IPS-20b (cell line): Measurements from ENCODE around the gene SENP6.
"Not testable (repeated sequence)": the region's sequence is repeated elsewhere in the genome, so short reads cannot be mapped to it uniquely, and the experiment has no call there.

Experiments
- H3K27ac ChIP-seq: one replicate; pipeline ENCODE4 v1.5.1; 2013; ENCODE audit warnings: low read length
- H3K27me3 ChIP-seq: 2 replicates; pipeline ENCODE4 v1.6.1; 2013; ENCODE audit warnings: mild to moderate bottlenecking, low read length, inconsistent platforms; ENCODE audit not compliant: insufficient read depth
- H3K36me3 ChIP-seq: 2 replicates; pipeline ENCODE4 v1.6.1; 2013; ENCODE audit warnings: low read depth, mild to moderate bottlenecking, inconsistent platforms, low read length, moderate library complexity; ENCODE audit not compliant: insufficient read depth
- H3K4me1 ChIP-seq: 2 replicates; pipeline ENCODE4 v1.6.1; 2013; ENCODE audit warnings: mild to moderate bottlenecking, control low read depth, inconsistent platforms, low read length, moderate library complexity; ENCODE audit not compliant: insufficient read depth
- H3K4me3 ChIP-seq: 2 replicates; pipeline ENCODE4 v1.5.1; 2013; ENCODE audit warnings: mild to moderate bottlenecking, low read length, inconsistent platforms
- H3K9ac ChIP-seq: 2 replicates; pipeline ENCODE4 v1.6.1; 2013; ENCODE audit warnings: low read depth, mild to moderate bottlenecking, inconsistent platforms, low read length, moderate library complexity
- H3K9me3 ChIP-seq: 2 replicates; pipeline ENCODE4 v1.6.1; 2013; ENCODE audit warnings: mild to moderate bottlenecking, low read depth, low read length, inconsistent platforms; ENCODE audit not compliant: insufficient read depth

The SENP6 gene

GRCh38 chr6:75727206-75727605 is 125.5 kb downstream of the SENP6 start:
- no peaks in the 10 kb centered on the region for H3K36me3 ChIP-seq
- H3K4me1 ChIP-seq: no peaks in the 10 kb centered on the region
- no peaks in the 10 kb centered on the region for H3K27me3 ChIP-seq
- no peak overlapping the region for H3K27ac ChIP-seq
- no peak overlapping the region for H3K4me3 ChIP-seq
- no peaks in the 10 kb centered on the region for H3K9me3 ChIP-seq
- H3K9ac ChIP-seq: no peak overlapping the region

- H3K27ac ChIP-seq, H3K27me3 ChIP-seq, H3K4me1 ChIP-seq, H3K9ac ChIP-seq, H3K4me3 ChIP-seq, H3K9me3 ChIP-seq, H3K36me3 ChIP-seq: not testable (repeated sequence)
These were observed 129.3 kb downstream of the SENP6 start for GRCh38 chr6:75731029-75731428.

- Histone ChIP-seq H3K27me3 (no peaks in the 10 kb centered on the region), H3K4me1 (no peaks in the 10 kb centered on the region), H3K27ac (no peak overlapping the region), H3K4me3 (no peak overlapping the region), H3K9ac (no peak overlapping the region), H3K9me3 (no peaks in the 10 kb centered on the region), H3K36me3 (no peaks in the 10 kb centered on the region)
These were observed 134.0 kb downstream of the SENP6 start for GRCh38 chr6:75735491-75736186.

- peaks cover 5% of the 10 kb centered on the region; the same call in 1 of the 2 replicates for H3K4me1 ChIP-seq
- H3K9me3 ChIP-seq: no peaks in the 10 kb centered on the region
- no peak overlapping the region for H3K9ac ChIP-seq
- H3K4me3 ChIP-seq: no peak overlapping the region
- peaks cover 17% of the 10 kb centered on the region; the same call in 1 of the 2 replicates for H3K27me3 ChIP-seq
- no peaks in the 10 kb centered on the region for H3K36me3 ChIP-seq
- H3K27ac ChIP-seq: no peak overlapping the region
These were observed 142.3 kb downstream of the SENP6 start for GRCh38 chr6:75743971-75744370.

GRCh38 chr6:75745404-75745803 is 143.7 kb downstream of the SENP6 start:
- peaks cover 27% of the 10 kb centered on the region; the same call in 1 of the 2 replicates for H3K27me3 ChIP-seq
- H3K27ac ChIP-seq: no peak overlapping the region
- no peaks in the 10 kb centered on the region for H3K36me3 ChIP-seq
- no peak overlapping the region for H3K9ac ChIP-seq
- no peaks in the 10 kb centered on the region for H3K9me3 ChIP-seq
- peaks cover 5% of the 10 kb centered on the region; the same call in 1 of the 2 replicates for H3K4me1 ChIP-seq
- H3K4me3 ChIP-seq: no peak overlapping the region

- Histone ChIP-seq H3K4me1 (peaks cover 5% of the 10 kb centered on the region; the same call in 1 of the 2 replicates), H3K9me3 (no peaks in the 10 kb centered on the region), H3K36me3 (no peaks in the 10 kb centered on the region), H3K9ac (no peak overlapping the region), H3K4me3 (no peak overlapping the region), H3K27ac (no peak overlapping the region), H3K27me3 (peaks cover 27% of the 10 kb centered on the region; the same call in 1 of the 2 replicates)
These were observed 144.5 kb downstream of the SENP6 start for GRCh38 chr6:75746221-75746620.

GRCh38 chr6:75747152-75747992 is 145.7 kb downstream of the SENP6 start:
- H3K4me1 ChIP-seq: peaks cover 5% of the 10 kb centered on the region; the same call in 1 of the 2 replicates
- H3K4me3 ChIP-seq: peak overlapping the region; percentile 71; the same call in 1 of the 2 replicates
- H3K9ac ChIP-seq: no peak overlapping the region

GRCh38 chr6:75748003-75748742 is 146.5 kb downstream of the SENP6 start:
- Histone ChIP-seq H3K9me3 (no peaks in the 10 kb centered on the region), H3K4me3 (peak overlapping the region; percentile 71), H3K4me1 (peaks cover 5% of the 10 kb centered on the region; the same call in 1 of the 2 replicates), H3K27ac (no peak overlapping the region), H3K27me3 (peaks cover 27% of the 10 kb centered on the region; the same call in 1 of the 2 replicates), H3K36me3 (no peaks in the 10 kb centered on the region), H3K9ac (peak overlapping the region; percentile 81)

More at GRCh38 chr6:75747152-75747992, 145.7 kb downstream of the SENP6 start:
- Histone ChIP-seq H3K9me3 (no peaks in the 10 kb centered on the region), H3K27ac (no peak overlapping the region), H3K36me3 (no peaks in the 10 kb centered on the region), H3K27me3 (peaks cover 27% of the 10 kb centered on the region; the same call in 1 of the 2 replicates)

- H3K27me3 ChIP-seq: peaks cover 27% of the 10 kb centered on the region; the same call in 1 of the 2 replicates
- peak within 1 kb of the TSS; percentile 81 for H3K9ac ChIP-seq
- no peak within 1 kb of the TSS for H3K27ac ChIP-seq
- peak within 1 kb of the TSS; percentile 71 for H3K4me3 ChIP-seq
- no peaks in the 10 kb centered on the region for H3K9me3 ChIP-seq
- H3K4me1 ChIP-seq: peaks cover 5% of the 10 kb centered on the region; the same call in 1 of the 2 replicates
- H3K36me3 ChIP-seq: no peaks in the 10 kb centered on the region
These were observed 147.3 kb downstream of the SENP6 start, which contains the start of gene MYO6 for GRCh38 chr6:75748743-75749538. Gene MYO6 (plus strand): TSS chr6:75749239. CDS start chr6:75817548, 68,309 bp downstream.

- H3K4me3 ChIP-seq: no peak overlapping the region
- H3K27me3 ChIP-seq: peaks cover 23% of the 10 kb centered on the region; the same call in 1 of the 2 replicates
- H3K9me3 ChIP-seq: no peaks in the 10 kb centered on the region
- H3K27ac ChIP-seq: no peak overlapping the region
- no peaks in the 10 kb centered on the region for H3K36me3 ChIP-seq
- no peak overlapping the region for H3K9ac ChIP-seq
- H3K4me1 ChIP-seq: peaks cover 5% of the 10 kb centered on the region; the same call in 1 of the 2 replicates
These were observed 149.8 kb downstream of the SENP6 start for GRCh38 chr6:75751443-75751842.
